ENCODE results near the gene C3orf85. TPM values are rescaled to one million over a fixed set of nuclear protein-coding genes. Genes with fewer than 3 reads are reported as not detected.
"Not testable (repeated sequence)": the region's sequence is repeated elsewhere in the genome, so short reads cannot be mapped to it uniquely, and the experiment has no call there.

The C3orf85 gene
- total RNA-seq, 2 donors from 2014 or later, result not detected

DNA sequence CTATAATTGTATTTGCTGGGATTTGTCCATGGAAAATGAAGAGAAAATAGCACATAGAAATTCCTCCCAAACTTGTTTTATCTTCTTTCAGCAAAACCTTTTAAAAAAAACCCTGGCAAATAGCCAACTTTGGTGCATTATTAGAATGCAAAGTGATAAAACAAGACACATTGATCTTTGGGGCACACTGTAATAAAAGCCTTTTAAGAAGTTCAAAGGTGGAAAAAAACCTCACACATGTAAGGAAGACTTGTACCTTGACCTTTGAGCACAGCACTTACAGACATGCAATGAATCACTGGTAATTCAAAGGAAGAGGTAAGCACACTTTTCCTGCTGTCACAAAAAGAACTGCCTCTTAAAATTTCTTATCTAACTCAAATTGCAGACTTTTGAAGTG is 10.6 kb upstream of the C3orf85 start:
- H3K27me3 Mint-ChIP-seq, result no peaks in the 10 kb centered on the region
- no peaks in the 10 kb centered on the region for H3K4me1 Mint-ChIP-seq
- DNase-seq, result no peak
- no peaks in the 10 kb centered on the region for H3K9me3 ChIP-seq (ENCODE audit: control insufficient read depth, low read length, poor library complexity, severe bottlenecking)
- no peak overlapping the region for H3K4me3 Mint-ChIP-seq
- no peak for ATAC-seq
- H3K36me3 Mint-ChIP-seq (ENCODE audit: low read depth), result no peaks in the 10 kb centered on the region
- H3K27ac Mint-ChIP-seq, result no peak overlapping the region

DNA sequence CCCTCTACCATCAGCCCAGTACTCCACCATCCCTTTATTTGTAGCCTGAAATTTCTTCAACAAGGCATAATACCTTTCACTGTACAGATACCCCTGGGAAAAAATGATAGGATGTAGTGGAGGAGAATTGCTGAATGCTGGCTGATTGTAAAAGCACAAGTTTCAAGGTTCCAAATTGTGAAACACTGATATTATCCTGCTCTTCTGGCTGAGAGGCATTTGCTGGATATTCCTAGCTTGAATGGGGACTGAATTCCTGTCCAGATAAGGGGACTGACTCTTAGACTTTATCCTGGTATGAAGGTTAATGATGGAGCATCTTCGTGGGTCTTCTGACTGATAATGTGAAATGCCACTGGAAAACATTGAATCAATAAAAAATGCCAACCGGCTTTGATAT is 9.0 kb upstream of the C3orf85 start:
- Mint-ChIP-seq H3K27me3 (peaks cover 8% of the 10 kb centered on the region), H3K4me1 (no peaks in the 10 kb centered on the region), H3K4me3 (no peak overlapping the region), H3K27ac (no peak overlapping the region), H3K36me3 (ENCODE audit: low read depth) (no peaks in the 10 kb centered on the region)
- ATAC-seq (no peak), DNase-seq (no peak)
- no peaks in the 10 kb centered on the region for H3K9me3 ChIP-seq (ENCODE audit: control insufficient read depth, low read length, poor library complexity, severe bottlenecking)

DNA sequence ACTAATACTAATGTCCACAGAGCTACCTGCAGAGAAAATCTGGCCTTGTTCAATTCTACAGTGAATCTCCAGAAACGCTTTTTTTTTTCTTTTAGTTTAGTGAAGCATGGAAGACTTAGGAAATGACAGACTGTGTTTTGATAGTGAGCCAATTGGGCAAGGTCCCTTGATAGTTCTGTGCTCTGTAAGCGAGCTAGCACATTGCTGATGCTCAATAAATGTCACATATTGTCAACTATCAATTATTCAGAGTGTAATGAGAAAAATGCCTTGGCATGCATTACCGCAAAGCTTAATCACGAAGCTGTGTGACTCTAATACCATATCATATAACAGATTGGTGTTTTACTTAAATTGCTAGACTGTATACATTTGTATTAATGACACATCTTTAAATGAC is 5.2 kb upstream of the C3orf85 start:
- H3K4me1 Mint-ChIP-seq, result no peaks in the 10 kb centered on the region
- DNase-seq (no peak), ATAC-seq (no peak)
- H3K27me3 Mint-ChIP-seq, result peaks cover 8% of the 10 kb centered on the region
- H3K9me3 ChIP-seq (ENCODE audit: control insufficient read depth, low read length, poor library complexity, severe bottlenecking), result no peaks in the 10 kb centered on the region
- no peaks in the 10 kb centered on the region for H3K36me3 Mint-ChIP-seq (ENCODE audit: low read depth)
- H3K27ac Mint-ChIP-seq, result no peak overlapping the region
- H3K4me3 Mint-ChIP-seq, result no peak overlapping the region

DNA sequence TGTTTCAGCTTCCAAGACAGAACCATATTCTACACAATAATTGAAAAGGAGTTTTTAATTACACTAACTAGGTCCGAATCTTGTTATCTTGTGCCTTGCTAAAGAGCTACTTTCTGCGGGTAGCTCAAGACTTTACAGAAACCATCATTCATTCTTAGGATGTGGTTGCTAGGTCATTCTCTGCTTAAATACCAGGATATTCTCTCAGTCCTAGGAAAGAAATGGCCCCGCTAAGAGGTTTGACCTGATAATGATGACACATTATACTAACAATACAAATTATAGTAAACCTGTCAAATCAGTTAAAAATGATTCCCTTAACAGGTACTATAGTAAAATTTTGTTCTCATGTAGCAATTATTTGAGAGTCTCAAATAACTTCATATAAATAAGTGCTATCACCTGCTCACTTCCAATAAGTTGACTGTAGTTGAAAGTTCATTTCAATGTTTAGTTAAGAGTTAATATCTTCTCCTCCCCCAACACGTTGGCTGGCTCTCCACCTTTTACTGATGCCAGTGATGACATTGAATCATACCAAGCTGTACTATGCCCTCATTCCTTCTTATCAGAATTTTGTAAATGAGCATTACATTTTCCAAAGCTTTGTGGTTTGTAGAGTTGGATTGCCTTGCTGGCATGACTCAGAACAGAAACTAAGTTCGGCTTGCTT is 3.6 kb upstream of the C3orf85 start:
- H3K27ac Mint-ChIP-seq, result no peak overlapping the region
- ATAC-seq (no peak), DNase-seq (no peak)
- no peaks in the 10 kb centered on the region for H3K36me3 Mint-ChIP-seq (ENCODE audit: low read depth)
- H3K27me3 Mint-ChIP-seq, result peaks cover 8% of the 10 kb centered on the region
- H3K4me1 Mint-ChIP-seq, result no peaks in the 10 kb centered on the region
- H3K9me3 ChIP-seq (ENCODE audit: control insufficient read depth, low read length, poor library complexity, severe bottlenecking), result no peaks in the 10 kb centered on the region
- H3K4me3 Mint-ChIP-seq, result no peak overlapping the region

DNA sequence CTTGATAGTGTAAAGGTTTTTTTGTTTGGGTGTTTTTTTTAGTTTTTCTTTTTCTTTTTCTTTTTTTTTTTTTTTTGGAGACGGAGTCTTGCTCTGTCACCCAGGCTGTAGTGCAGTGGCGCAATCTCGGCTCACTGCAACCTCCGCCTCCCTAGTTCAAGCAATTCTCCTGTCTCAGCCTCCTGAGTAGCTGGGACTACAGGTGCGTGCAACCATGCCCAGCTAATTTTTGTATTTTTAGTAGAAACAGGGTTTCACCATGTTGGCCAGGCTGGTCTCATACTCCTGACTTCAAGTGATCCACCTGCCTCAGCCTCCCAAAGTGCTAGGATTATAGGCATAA is 3.1 kb upstream of the C3orf85 start:
- H3K27me3 Mint-ChIP-seq, H3K27ac Mint-ChIP-seq: not testable (repeated sequence)

DNA sequence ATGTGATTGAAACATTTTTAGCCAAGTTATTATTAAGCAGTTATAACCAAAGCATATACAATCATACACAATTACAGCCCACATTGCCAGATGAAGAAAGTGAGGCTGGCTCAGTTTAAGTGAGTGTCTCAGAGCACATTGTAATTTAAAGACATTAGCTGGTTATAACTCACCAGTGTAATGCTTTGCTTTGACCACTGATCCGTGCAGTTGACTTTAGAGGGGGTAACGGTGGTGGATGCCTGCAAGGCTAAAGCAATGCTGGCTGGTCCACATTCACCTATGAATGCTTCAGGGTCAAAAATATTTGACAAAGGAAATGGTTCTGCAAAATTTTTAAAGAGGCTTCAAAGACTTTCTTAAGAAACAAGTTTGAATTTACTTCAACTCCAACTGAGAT is 1.2 kb downstream of the C3orf85 start:
- Mint-ChIP-seq H3K36me3 (ENCODE audit: low read depth) (no peaks in the 10 kb centered on the region), H3K4me1 (no peaks in the 10 kb centered on the region), H3K27ac (no peak overlapping the region)

More for the DNA sequence above, 3.1 kb upstream of the C3orf85 start:
- DNase-seq; H3K9me3 ChIP-seq (ENCODE audit: control insufficient read depth, low read length, poor library complexity, severe bottlenecking); H3K4me3 Mint-ChIP-seq; H3K4me1 Mint-ChIP-seq; ATAC-seq; H3K36me3 Mint-ChIP-seq (ENCODE audit: low read depth): not testable (repeated sequence)

DNA sequence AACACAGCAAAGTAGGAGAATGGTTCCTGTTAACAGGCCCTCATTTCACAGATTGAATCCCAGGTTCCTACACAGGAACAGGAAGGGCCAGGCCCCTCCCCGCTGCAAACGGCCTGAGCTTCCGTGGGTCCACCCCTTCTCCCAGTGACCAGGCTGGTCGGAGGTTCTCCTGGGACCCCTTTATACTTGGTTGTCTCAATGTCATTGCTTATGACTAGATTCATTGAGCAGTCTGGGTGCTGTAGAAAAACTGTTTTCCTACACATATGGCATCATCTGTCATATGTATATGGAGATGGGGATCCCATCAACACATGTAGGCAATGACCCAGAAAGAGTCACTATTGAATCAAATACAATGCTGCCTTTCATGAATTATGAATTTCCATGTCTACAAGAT is 3.8 kb downstream of the C3orf85 start:
- H3K36me3 Mint-ChIP-seq (ENCODE audit: low read depth), result no peaks in the 10 kb centered on the region
- H3K27ac Mint-ChIP-seq, result no peak overlapping the region
- peaks cover 20% of the 10 kb centered on the region for H3K27me3 Mint-ChIP-seq
- no peak overlapping the region for H3K4me3 Mint-ChIP-seq
- H3K9me3 ChIP-seq (ENCODE audit: control insufficient read depth, low read length, poor library complexity, severe bottlenecking), result no peaks in the 10 kb centered on the region
- no peaks in the 10 kb centered on the region for H3K4me1 Mint-ChIP-seq
- ATAC-seq, result no peak
- DNase-seq, result no peak

More for the DNA sequence above, 1.2 kb downstream of the C3orf85 start:
- H3K9me3 ChIP-seq (ENCODE audit: control insufficient read depth, low read length, poor library complexity, severe bottlenecking), result no peaks in the 10 kb centered on the region
- ATAC-seq (no peak), DNase-seq (no peak)
- no peak overlapping the region for H3K4me3 Mint-ChIP-seq
- H3K27me3 Mint-ChIP-seq, result peaks cover 8% of the 10 kb centered on the region

DNA sequence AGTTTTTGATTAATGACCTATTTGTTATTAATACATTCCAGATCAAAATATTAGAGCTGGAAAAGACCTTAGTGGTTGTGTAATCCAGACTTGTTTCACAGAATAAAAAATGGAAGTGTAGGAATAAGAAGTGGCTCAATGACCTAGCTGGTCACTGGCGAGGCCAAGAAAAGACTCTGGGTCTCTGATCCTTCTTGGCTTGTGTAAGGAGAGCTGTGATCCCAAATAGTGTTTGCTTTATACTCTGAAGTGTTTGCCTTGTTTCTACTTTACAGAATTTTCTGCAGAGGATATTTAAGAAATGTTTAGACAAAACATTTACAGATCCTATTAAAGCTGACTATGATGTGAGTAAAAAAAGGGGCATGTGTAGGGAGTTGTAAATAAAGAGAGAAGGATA is 7.1 kb downstream of the C3orf85 start:
- Mint-ChIP-seq H3K4me3 (no peak overlapping the region), H3K36me3 (ENCODE audit: low read depth) (no peaks in the 10 kb centered on the region), H3K27ac (no peak overlapping the region), H3K27me3 (peaks cover 24% of the 10 kb centered on the region), H3K4me1 (no peaks in the 10 kb centered on the region)
- DNase-seq, result no peak
- ATAC-seq, result no peak
- no peaks in the 10 kb centered on the region for H3K9me3 ChIP-seq (ENCODE audit: control insufficient read depth, low read length, poor library complexity, severe bottlenecking)

DNA sequence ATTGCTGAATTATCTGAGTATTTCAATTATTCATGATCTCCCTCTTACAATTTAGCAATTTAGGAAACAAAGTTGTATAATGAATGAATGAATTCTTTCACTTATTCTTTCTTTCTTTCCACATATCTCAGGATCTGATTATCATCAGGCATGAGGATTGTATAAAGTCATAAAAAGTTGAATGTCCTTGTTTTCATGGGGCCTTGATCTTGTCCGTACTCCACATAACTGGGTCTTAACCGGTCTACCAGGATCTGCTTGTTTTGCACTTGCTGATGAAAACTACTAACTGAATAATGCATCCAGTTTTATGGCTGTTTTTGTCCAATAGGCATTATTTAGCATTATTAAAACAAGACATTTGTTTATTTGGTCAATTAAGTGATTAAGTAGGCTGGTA is 12.6 kb downstream of the C3orf85 start:
- Mint-ChIP-seq H3K27ac (no peak overlapping the region), H3K27me3 (peaks cover 8% of the 10 kb centered on the region), H3K4me1 (no peaks in the 10 kb centered on the region), H3K36me3 (ENCODE audit: low read depth) (no peaks in the 10 kb centered on the region), H3K4me3 (no peak overlapping the region)
- DNase-seq, result no peak
- ATAC-seq, result no peak
- H3K9me3 ChIP-seq (ENCODE audit: control insufficient read depth, low read length, poor library complexity, severe bottlenecking), result no peaks in the 10 kb centered on the region

DNA sequence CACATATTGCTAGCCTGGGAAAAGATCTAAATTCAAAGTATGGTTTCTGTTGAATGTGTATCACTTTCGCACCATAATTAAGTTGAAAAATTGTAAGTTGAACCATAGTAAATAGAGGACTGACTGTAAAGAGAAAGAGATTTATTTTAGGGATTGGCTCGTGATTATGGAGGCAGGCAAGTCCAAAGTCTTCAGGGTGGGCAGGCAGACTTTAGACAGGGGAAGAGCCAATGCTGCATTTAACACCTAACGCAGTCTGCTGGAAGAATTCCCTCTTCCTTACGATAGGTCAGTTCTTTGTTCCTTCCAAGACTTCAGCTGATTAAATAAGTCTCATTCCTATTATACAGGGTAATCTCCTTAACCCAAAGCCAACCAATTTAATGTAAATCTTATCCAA is 15.8 kb downstream of the C3orf85 start:
- peaks cover under 1% of the 10 kb centered on the region for H3K27me3 Mint-ChIP-seq
- no peak overlapping the region for H3K27ac Mint-ChIP-seq
- H3K4me3 Mint-ChIP-seq, result no peak overlapping the region
- no peaks in the 10 kb centered on the region for H3K36me3 Mint-ChIP-seq (ENCODE audit: low read depth)
- ATAC-seq (no peak), DNase-seq (no peak)
- no peaks in the 10 kb centered on the region for H3K4me1 Mint-ChIP-seq
- H3K9me3 ChIP-seq (ENCODE audit: control insufficient read depth, low read length, poor library complexity, severe bottlenecking), result no peaks in the 10 kb centered on the region

DNA sequence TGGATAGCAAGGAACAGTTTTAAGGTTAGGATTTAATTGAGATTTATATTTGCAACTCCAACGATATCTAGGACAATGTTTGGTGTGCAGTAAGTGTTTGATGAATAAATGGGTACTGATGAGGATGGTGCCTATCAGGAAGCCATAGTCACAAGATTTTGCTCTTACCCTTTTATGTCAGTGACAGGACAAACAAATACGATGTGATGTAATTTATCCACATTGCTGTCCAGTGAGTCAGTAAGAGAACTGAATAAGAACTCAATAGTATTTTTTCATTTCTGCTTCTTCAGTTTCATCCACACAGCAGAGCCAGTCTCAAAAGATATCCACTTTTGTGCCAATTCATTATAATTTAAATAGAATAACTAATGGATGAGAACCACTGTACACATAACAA is 18.5 kb downstream of the C3orf85 start:
- no peak for ATAC-seq
- H3K4me3 Mint-ChIP-seq, result no peak overlapping the region
- no peak for DNase-seq
- no peaks in the 10 kb centered on the region for H3K4me1 Mint-ChIP-seq
- H3K36me3 Mint-ChIP-seq (ENCODE audit: low read depth), result no peaks in the 10 kb centered on the region
- H3K27ac Mint-ChIP-seq, result no peak overlapping the region
- H3K27me3 Mint-ChIP-seq, result no peaks in the 10 kb centered on the region
- H3K9me3 ChIP-seq (ENCODE audit: control insufficient read depth, low read length, poor library complexity, severe bottlenecking), result no peaks in the 10 kb centered on the region

DNA sequence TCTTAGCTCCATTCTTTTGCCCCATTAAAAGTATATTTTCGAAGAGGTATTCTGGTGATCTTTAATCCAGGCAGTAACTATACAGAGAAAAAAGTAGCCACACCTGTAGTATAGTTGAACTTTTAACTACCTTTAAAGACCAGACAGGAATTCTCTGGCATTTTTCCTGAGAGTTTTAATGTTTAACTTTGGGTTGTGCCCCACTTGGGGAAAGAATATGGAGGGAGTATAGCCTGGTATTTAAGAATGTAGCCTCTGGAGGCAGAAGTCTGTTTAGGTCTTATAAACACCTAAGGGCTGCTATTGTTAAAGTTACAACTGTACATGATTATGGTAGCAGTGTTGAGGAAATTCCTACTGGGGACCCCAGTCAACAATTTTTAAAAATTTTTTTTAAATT is 19.3 kb downstream of the C3orf85 start:
- DNase-seq, result no peak
- ATAC-seq, result no peak
- Mint-ChIP-seq H3K27ac (no peak overlapping the region), H3K27me3 (no peaks in the 10 kb centered on the region), H3K4me1 (no peaks in the 10 kb centered on the region), H3K4me3 (no peak overlapping the region), H3K36me3 (ENCODE audit: low read depth) (no peaks in the 10 kb centered on the region)
- no peaks in the 10 kb centered on the region for H3K9me3 ChIP-seq (ENCODE audit: control insufficient read depth, low read length, poor library complexity, severe bottlenecking)

DNA sequence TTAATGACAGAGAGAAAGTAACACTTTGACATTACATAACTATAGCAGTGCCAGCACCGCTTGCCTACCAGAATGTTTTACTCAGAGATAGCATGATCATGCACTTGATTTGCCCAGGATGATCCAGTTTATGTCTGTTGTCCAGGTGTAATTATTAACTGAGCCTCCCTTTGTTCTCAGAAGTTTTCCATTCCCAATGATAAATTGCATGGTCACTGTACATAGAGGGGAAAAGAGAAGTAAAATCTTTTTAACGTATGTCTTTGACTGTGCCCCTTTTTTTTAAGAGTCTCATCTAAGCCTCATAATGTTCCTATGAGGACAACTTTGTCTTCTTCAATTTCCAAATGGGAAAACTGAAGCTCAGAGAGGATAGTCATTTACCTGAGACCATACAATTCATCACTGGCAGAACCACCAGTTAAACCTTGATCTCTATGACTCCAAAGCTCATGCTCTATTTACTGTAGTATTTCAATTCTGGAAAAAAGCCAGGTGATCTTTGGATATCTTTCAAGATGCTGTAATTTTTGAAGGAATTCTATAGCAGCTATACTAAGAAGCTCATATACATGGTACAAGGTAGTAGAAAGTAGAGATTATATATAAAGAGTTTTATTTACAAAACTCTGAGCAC is 25.1 kb downstream of the C3orf85 start:
- H3K27ac Mint-ChIP-seq, result no peak overlapping the region
- H3K27me3 Mint-ChIP-seq, result peaks cover 8% of the 10 kb centered on the region
- DNase-seq (no peak), ATAC-seq (no peak)
- no peaks in the 10 kb centered on the region for H3K9me3 ChIP-seq (ENCODE audit: control insufficient read depth, low read length, poor library complexity, severe bottlenecking)
- H3K36me3 Mint-ChIP-seq (ENCODE audit: low read depth), result peaks cover 2% of the 10 kb centered on the region
- no peaks in the 10 kb centered on the region for H3K4me1 Mint-ChIP-seq
- H3K4me3 Mint-ChIP-seq, result no peak overlapping the region

DNA sequence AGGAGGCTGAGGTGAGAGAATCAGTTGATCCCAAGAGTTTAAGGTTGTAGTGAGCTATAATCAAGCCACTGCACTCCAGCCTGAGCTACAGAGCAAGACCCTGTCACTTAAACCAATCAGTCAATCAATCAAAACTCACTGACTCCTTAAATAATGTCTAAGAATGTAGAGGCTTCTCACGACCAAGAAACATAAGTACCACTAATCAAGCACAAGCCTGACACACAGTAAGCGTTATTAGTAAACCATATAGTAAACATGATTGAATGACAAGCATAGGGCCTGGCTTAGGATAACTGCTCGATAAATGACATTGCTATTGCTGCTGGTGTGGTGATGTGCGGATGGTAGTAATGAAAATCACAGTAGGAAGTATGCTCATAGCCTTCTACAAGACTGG is 29.4 kb downstream of the C3orf85 start:
- DNase-seq, result no peak
- Mint-ChIP-seq H3K36me3 (ENCODE audit: low read depth) (peaks cover 2% of the 10 kb centered on the region), H3K4me1 (no peaks in the 10 kb centered on the region), H3K27me3 (peaks cover 8% of the 10 kb centered on the region), H3K27ac (no peak overlapping the region), H3K4me3 (no peak overlapping the region)
- H3K9me3 ChIP-seq (ENCODE audit: control insufficient read depth, low read length, poor library complexity, severe bottlenecking), result no peaks in the 10 kb centered on the region
- ATAC-seq, result no peak

Data from T-helper 17 cell (primary cell).